Stimulated activated CD8-positive, alpha-beta memory T cell treated with anti-CD3 and anti-CD28 coated beads, Interleukin-12 subunit alpha, Interleukin-12 subunit beta, amount 100 ng/mL, for 24 hours (primary cell): ENCODE results near the gene TESK2.
A peak's percentile ranks its signal among the peaks of the same experiment; 100 is the strongest.

ENCODE experiments used
- DNase-seq: peaks from one replicate; pipeline ENCODE4 v3.0.0-alpha.2; 2020; ENCODE audit errors: extremely low read depth

The TESK2 gene

GRCh38 chr1:45304311-45305081, 186.5 kb downstream of the TESK2 start:
- DNase-seq = no peak

- peak; percentile 97 for DNase-seq
These were observed 187.2 kb downstream of the TESK2 start for GRCh38 chr1:45303520-45304310.

GRCh38 chr1:45302505-45303150, 188.3 kb downstream of the TESK2 start:
- no peak for DNase-seq

GRCh38 chr1:45300669-45300997, 190.3 kb downstream of the TESK2 start:
- DNase-seq = no peak

GRCh38 chr1:45299981-45300668, 190.8 kb downstream of the TESK2 start:
- DNase-seq = no peak

- DNase-seq = no peak
These were observed 191.7 kb downstream of the TESK2 start for GRCh38 chr1:45299296-45299695.

GRCh38 chr1:45297666-45298356, 193.2 kb downstream of the TESK2 start:
- DNase-seq = no peak
